HG03442 (cell line): ENCODE results near the gene NUP210.
"Not testable (repeated sequence)": the region's sequence is repeated elsewhere in the genome, so short reads cannot be mapped to it uniquely, and the experiment has no call there.

Experiments
- ATAC-seq: cut with Tn5 transposase; IDR thresholded peaks from one replicate; pipeline ENCODE4 v1.9.1; 2021; ENCODE audit warnings: mild to moderate bottlenecking, moderate library complexity; ENCODE audit not compliant: unreplicated experiment

The NUP210 gene

DNA sequence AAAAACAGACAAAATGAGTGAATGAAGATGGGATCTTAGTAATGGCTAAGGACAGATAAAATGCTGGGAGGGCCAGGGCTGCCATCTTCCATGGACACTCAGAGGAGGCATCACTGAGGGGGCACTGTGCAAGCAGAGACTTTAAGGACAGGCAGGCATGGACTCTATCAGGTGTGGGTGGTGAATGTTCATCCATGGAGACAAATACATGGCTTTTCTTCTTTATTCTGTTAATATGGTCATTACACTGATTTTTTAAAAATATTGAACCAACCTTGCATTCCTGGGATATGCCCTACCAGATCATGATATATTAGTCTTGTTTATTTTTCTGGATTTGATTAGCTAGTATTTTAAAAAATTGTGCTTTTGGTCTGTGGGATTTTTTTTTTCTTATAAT is 12.2 kb downstream of the NUP210 start:
- ATAC-seq: no peak

DNA sequence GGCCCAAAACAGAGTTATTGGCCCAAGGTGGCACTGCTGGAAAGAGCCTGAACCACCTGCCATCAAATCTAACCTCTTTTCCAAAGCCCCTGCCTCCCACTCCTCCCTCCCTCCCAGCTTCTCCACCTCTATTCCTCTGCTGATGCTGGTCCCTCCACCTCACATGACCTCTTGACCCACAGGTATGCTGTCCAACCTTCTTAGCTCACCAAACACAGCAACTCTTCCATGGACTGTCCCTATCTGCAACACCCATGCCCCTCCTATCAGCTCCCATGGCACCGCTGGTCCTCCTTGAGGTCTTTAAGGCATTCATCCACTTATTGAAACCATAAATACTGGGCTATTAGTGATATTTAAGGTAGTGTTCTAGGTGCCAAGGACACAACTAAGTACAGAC is 12.6 kb downstream of the NUP210 start:
- ATAC-seq: no peak

DNA sequence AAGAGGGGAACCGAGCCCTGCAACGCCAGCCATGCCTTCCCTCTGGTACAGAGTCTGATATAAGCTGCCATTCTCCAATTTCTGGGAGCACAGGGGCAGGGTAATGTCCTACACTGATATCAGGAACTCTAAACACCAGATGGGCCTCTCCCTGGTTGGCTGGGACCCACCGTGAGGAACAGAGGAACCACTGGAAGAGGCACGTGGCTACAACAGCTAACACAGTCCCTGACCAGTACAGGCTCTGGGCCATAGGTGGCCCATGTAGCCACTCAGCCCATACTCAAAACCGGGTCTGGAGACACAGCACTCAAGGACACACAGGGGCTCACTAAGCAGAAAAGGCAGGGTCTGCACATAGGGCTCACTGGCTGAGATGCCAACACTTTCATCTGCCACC is 13.9 kb downstream of the NUP210 start:
- ATAC-seq: no peak

DNA sequence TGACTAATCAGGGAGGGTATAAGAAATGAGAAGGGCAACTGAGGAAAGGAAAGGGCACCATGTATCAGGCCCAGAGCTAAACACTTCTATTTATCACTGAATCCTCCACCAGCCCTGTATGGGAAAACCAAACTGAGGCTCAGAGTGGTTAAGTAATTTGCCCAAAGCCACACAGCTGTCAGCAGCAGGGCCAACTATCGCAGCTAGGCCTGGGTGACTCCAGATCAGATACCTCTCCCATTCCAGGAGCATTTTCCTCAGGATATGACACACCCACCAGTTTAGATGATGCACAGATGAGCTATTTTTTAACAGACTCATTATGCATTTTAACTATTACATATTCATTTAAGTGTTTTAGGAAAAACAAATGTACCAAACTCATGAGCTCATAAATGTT is 14.5 kb downstream of the NUP210 start:
- ATAC-seq: no peak

DNA sequence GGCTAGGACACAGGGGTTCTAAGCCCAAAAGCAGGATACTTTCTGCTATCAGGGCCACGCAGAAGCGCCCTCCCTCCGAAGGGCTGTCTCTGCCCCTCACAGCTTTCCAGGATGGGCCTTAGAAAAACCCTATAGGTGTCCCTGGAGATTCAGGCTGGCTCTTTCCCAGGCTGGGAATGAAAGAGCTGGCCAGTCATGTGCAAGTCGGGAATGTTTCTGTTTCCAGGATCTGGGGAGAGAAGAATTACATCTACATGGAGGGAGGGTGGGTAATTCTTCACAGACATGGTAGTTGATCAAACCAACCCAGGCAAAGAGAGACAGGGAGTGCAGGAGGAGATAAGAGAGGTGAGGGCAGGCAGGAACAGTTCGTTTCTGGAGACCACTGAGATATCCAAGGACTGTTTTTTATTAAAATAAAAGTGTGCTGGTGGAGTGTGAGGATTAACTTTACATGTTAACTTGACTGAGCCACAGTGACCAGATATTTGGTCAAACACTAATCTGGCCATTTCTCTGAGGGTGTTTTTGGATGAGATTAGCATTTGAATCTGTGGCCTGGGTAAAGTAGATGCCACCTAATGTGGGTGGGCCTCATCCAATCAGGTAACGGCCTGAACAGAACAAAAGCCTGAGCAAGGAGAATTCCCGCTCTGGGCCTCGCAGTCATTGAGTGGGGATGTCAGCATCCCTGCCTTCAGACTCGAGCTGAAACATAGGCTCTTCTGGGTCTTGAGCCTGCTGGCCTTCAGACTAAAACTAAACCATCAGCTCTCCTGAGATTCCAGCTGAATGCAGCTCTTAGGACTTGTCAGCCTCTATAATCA is 15.3 kb downstream of the NUP210 start:
- ATAC-seq: no peak

DNA sequence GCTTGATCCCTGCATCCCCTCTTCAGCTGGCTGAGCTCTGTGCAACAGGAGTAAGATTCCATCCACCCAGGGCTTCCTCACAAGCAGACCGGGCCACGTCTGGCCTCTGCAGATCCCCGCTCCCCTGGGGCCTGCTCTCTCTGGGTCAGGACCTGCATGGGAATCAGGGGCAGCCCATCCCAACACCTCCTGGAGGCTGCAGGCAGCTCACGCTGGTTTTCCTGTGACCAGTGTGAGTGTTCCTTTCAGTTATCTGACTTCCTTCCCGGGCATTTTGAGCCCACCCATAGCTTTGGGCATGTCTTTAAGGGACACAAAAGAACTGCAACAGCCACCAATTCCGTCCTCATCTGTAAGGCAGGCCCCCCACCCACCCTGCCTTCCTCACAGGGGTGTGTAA is 16.3 kb downstream of the NUP210 start:
- no peak for ATAC-seq

DNA sequence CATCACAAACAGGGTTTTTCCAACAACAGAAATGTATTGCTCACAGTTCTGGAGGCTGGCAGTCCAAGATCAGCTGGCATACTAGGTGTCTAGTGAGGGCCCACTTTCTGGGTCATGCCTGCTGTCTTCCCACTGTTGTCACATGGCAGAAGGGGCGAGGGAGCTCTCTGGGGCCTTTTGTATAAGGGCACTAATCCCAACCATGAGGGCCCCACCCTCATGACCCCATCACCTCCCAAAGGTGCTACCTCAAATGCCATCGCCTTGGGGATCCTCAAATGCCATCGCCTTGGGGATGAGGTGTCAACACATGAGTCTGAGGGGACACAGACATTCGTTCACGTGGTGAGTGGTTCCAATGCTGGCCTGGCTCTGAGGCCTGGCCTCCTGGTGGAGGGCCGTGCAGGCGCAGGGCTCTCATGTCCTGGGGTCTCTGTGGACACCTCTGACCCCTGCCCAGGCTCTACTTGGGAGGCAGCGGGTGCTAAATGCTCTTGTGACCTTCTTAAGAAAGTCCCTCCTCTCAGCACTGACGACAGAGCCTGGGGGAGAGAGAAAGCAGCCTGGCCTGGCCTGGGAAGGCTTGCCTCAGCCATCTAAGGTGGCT is 16.8 kb downstream of the NUP210 start:
- ATAC-seq: no peak

DNA sequence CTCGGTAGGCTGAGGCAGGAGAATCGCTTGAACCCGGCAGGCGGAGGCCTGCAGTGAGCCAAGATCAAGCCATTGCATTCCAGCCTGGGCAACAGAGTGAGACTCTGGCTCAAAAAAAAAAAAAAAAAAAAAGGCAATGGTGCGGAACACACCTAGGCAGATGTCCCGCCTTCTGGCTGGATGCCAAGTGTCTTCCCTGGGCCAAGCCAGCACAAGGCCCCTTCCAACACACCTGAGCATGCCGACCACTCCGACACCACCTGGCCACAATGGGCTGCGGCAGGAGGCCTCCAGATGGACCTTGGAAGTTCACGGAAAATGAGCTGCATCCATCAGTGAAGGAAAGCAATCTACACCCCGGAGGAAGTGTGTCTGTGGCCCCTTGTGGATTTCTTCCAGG is 19.0 kb downstream of the NUP210 start:
- no peak for ATAC-seq

DNA sequence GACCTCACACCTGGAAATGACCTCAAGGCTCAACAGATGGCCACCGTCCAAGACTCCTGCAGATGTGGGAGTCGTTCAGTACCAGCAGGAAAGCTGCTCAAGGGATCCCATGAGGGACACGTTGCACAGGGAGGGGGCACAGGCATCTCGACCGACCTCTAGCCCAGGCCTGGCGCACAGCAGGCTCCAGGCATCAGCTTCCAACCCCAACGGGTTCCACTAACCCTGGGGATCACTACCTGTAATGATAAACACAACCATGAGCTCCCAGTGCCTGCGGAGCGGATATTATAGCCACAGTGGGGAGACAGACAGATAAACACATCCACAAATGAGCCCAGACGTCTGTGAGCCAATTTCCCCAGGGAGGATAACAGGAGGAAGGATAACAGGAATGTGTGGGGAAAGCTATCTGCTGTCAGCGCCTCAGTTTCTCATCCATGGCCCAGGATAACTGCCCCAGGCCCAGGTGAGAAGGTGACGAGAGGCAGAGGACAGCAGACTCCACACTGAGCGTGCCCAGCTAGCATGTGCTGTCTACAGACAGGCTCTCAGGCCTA is 19.9 kb downstream of the NUP210 start:
- ATAC-seq: no peak

DNA sequence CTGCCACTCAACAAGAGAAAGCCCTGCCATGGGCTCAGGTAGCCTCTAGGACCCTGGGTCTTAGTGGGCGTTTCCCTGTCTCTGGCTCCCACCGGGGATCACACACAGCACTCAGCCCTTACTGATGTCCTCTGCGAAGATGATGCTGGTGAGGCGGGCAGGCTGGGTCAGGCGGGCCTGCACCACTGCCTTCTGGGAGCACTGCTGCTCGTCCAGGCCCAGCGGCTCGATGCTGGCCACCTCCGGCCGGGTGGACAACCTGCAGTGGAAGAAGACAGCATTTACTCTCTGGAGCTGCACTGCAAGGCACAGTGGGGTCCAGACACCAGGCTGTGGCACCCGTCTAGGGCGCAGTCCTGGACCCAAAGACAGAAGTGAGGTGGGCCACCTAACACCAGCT is 20.5 kb downstream of the NUP210 start:
- no peak for ATAC-seq

DNA sequence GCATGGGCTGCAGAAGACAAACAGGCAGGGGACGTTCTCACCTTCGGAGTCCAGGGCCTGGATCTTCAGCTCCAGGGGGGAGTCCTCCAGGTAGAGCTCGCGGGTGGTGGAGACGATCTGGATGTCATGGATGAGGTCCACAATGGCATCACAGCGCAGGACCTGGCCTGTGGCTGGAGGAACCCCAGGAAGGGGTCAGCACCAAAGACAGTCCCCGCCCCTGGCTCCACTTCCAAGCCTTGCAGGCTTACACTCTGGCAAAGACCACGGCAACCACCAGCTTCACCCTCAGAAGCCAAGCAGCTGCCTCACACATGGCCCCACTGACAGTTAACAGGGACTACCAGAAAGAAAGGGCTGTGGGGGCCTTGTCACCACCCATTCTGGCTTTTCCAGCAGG is 22.8 kb downstream of the NUP210 start:
- ATAC-seq: no peak

DNA sequence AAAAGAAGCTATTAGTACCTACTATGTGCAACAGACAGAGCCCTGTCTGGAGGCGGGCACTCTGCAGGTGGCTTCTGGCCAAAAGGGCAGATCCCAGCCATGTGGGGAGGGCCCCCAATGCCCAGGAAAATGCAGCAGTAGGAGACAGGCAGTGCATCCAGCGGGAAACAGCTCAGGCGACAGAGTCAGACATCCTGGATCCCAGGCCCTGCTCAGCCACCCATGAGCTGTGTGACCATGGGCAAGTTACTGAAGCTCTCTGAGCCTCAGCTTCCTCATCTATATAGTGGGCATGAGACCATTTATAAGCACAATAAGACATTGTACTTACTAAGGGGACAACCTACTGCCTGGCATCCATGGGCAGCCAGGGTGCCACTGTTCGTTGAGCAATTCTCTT is 25.8 kb downstream of the NUP210 start:
- ATAC-seq: no peak

DNA sequence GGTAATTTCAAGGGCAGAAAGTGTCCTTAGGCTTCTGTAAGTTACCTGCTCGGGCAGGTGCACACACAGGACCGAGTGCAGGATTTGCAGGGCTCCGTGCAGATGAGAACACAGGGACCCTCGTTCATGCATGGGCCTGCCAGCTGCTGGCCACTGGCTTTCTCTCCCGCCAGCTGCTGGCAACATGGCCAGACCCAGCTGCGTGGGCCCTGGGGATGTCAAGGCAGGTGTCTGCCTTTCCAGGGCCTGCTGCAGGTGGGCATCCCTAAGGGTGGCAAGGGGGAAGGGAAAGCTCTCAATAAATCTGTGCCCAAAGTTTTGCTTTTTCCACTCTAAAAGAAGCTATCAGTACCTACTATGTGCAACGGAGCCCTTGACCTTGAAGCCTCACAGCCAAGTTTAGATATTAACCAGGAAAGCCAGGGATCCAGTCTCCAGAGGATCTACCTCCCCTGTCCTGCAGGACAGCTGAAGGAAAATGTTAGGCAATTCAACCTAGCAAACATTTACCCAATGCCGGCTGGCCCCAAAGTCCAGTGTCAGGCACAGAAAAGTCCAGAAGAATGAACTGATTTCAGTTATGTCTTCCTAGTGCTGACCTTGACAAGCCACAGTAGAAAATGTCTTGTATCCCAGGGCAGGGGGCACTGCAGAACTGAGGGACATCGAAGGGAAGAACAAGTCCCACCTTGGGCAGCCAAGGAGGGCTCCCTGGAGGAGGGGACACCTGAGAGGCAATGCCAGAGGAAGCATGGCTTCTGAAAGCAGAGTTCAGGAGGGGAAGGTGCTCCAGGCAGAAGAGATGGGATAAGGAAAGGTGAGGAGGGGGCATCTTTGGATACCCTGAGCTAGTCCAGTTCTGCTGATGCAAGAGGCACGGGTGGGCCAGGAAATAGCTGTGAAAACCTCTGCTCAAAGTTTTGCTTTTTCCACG is 26.4 kb downstream of the NUP210 start:
- no peak for ATAC-seq

DNA sequence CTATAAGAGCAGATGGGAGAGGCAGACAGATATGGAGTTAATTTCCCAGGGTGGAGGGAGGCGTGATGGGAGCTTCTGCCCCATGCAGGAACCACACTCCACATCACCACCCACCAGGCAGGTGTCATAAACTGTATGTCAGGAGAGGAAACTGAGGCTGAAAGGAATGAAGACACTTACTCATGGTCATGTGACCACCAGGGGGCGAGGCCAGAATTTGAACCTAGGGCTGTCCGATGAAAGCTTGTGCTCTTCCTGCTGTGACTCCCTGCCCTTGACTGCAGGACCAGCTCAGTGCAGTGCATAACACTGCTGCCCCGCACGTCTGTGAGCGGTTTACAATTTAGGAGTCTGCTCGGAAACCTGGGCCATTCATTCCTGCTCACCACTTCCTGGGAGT is 28.8 kb downstream of the NUP210 start:
- ATAC-seq: no peak

DNA sequence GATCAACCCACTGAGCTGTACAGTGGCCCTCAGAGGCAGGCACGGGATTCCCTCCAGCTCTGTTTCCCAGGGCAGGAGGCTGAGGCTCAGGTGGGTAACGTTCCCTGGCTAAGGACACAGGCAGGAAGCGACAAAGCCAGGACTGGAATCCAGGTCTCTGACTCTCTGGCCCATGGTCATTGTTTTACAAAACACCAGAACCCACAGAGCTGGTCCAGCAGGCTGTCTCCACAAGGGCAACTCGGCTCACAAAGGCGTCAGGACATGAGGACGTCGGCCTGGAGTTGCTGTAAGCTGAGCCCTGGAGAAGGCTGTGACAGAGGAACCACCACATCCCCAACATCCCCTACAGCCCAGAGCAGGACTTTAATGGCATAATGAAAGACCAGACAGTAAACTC is 30.7 kb downstream of the NUP210 start:
- no peak for ATAC-seq

DNA sequence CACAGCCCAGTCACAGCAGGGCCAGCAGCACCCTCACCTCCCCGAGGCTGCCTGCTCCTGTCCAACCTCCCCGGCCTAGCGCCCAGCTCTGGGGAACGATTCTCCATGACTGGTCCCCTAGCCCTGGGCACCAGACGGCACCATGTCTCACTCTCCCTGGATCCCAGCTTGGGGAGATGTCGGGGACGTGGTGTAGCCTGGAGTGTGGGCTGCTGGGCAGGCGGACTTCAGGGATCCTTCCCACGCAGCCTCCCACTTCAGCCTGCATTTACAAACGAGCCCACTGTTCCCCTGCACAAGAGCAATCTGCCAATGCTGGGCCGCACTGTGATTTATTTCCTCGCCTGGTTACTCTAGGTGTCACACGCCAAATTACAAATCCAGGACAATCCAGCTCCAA is 31.3 kb downstream of the NUP210 start:
- ATAC-seq: no peak

DNA sequence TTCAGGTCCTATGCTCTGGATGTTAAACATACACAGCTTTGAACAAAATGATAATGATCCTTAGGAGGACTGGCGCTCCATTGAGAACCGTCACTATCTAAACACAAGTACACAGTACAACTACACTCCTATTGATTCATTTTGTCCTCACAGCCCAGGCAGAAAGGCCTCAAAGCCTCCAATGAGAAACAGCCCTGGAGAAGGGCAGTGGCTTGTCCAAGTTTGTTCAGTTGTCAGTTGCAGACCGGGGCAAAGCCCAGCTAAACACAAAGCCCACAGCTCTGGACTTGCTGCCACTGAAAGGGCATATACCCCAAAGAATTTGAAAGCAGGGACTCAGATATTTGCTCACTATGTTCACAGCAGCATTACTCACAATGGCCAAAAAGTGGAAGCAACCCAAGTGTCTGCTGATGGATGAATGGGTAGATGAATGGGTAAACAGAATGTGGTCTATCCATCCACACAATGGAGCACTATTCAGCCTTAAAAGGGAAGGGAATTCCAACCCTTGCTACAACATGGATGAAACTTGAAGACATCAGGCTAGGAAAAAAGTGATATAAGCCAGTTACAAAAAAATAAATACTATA is 34.7 kb downstream of the NUP210 start:
- no peak for ATAC-seq

DNA sequence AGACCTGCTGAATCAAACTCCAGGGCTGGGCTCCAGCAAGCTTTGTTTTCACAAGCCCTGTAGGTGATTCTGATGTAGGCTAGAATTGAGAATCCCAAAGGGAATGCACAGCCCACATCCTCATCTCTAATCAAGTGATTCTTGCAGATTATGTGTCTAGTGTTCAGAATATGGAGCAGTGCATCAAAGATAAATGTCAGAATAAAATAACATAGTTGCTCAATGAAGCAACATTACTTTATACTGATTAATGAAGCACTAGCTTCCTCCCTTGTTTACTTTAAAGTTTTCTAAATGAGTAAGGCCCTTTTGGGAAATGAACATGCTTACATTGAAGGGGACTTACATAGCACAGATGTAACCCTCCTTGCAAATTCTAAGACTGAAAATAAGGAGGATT is 39.2 kb downstream of the NUP210 start:
- ATAC-seq: no peak

DNA sequence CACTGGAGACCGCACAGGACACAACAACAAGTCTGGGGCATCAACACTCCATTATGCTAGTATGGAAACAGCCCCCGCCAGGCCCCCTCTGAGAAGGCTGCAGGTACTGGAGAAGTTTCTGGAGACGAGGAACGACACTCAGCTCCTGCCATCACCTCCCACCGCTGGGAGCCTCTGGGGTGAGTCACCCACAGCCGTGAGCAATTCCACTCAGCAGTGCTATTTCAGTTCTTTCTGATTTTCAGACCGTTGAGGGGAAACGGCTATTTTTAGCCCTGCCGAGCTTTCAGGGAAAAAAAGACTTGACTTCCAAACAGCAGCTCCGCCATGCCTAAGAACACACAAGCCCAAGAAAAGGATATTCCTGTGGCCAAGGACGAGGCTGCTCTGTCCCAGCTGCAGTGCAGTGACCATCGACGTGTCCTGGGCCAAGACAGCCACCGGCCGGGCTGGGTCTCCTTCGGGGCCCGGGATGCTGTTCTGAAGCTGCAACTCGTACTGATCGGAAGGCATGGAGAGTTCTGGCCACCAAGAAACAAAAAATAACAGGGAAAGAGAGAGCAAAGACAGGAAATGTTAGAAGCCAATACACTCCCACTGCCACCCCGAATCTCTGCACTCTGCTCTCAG is 40.8 kb downstream of the NUP210 start:
- no peak for ATAC-seq

DNA sequence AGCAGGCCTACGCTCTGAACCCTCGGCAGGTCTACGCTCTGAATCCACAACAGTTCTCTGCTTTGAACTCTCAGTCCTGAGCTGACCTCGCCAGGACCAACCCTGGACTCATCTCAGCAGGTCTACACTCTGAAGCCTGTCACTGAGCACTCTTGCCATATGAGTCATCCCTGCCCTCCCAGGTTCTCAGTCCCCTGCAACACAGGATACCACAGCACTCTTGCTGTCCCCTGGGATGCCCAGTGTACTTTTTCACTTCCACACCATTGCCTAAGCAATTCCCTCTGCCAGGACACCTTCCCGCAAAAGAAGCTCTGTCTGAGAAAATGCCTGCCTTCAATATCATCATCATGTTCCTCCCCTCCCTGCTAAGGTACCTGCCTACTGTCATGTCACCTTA is 42.0 kb downstream of the NUP210 start:
- peak; percentile 92 for ATAC-seq

DNA sequence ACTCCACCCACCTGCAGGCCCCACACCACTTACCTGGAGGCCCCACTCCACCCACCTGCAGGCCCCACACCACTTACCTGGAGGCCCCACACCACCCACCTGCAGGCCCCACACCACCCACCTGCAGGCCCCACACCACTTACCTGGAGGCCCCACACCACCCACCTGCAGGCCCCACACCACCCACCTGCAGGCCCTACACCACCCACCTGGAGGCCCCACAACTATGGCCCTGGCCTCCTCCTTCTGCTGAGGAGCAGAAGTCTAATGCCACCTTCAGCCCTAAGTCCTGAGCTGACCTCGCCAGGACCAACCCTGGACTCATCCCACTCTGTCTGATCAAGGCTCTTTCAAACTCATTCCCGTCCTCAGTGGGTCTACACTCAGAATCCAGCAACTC is 42.4 kb downstream of the NUP210 start:
- ATAC-seq: not testable (repeated sequence)
